HepG2 (cell line): ENCODE data around the gene AK3. TPM values are rescaled to one million over a fixed set of nuclear protein-coding genes. Genes with fewer than 3 reads are reported as not detected.

Experiments
- ARID4A ChIP-seq: sonication (generic); formaldehyde crosslinking; IDR thresholded peaks from 2 replicates; pipeline ENCODE4 v1.5.0; 2020; ENCODE audit warnings: mild to moderate bottlenecking, missing genetic modification reagents, borderline replicate concordance
- ASH2L ChIP-seq: fragments of 300-600, 200-600 bp; sonication (generic); IDR thresholded peaks from 2 replicates; pipeline ENCODE4 v1.7.0; 2017; ENCODE audit warnings: low read depth, mild to moderate bottlenecking, moderate library complexity, mixed read lengths, low read length; ENCODE audit not compliant: insufficient read length
- ATF2 ChIP-seq: sonication (generic); formaldehyde crosslinking; IDR thresholded peaks from 2 replicates; pipeline ENCODE4 v1.4.0; 2020; ENCODE audit warnings: missing genetic modification reagents
- ATRX ChIP-seq: sonication (generic); formaldehyde crosslinking; IDR thresholded peaks from 2 replicates; pipeline ENCODE4 v1.4.0; 2020; ENCODE audit warnings: missing genetic modification reagents, borderline replicate concordance
- CBFB ChIP-seq: sonication (generic); formaldehyde crosslinking; IDR thresholded peaks from 2 replicates; pipeline ENCODE4 v1.4.0; 2020; ENCODE audit warnings: missing genetic modification reagents
- EHMT2 ChIP-seq: fragments of 200-600 bp; sonication (generic); IDR thresholded peaks from 2 replicates; pipeline ENCODE4 v1.7.0; 2017; ENCODE audit warnings: antibody characterized with exemption, low read depth, low read length, borderline replicate concordance
- ELF3 ChIP-seq: IDR thresholded peaks from 2 replicates; pipeline ENCODE4 v1.6.1; 2016; ENCODE audit warnings: missing genetic modification reagents, missing compliant biosample characterization
- EP300 ChIP-seq, 3 experiments: sonication (generic) in 1 of 3; formaldehyde crosslinking in 1 of 3; IDR thresholded peaks; 2 replicates each; pipeline versions ENCODE4 v1.5.1 to v1.6.1; 2011 to 2020; ENCODE audit warnings: low read depth in 2 of 3, low read length in 2 of 3, borderline replicate concordance in 1 of 3, improper control_type of control experiment in 1 of 3, mild to moderate bottlenecking in 1 of 3, missing genetic modification reagents in 1 of 3, moderate library complexity in 1 of 3
- HDAC1 ChIP-seq: sonication (generic); formaldehyde crosslinking; IDR thresholded peaks from 2 replicates; pipeline ENCODE4 v1.5.1; 2020; ENCODE audit warnings: mild to moderate bottlenecking, missing genetic modification reagents
- MAFF ChIP-seq: IDR thresholded peaks from 2 replicates; pipeline ENCODE4 v1.6.1; 2011; ENCODE audit warnings: low read depth, low read length, improper control_type of control experiment
- MIXL1 ChIP-seq: IDR thresholded peaks from 2 replicates; pipeline ENCODE4 v1.6.1; 2016
- POLR2AphosphoS5 ChIP-seq: IDR thresholded peaks from 2 replicates; pipeline ENCODE4 v1.6.1; 2012; ENCODE audit warnings: low read depth, low read length
- PPARG ChIP-seq: conservative IDR thresholded peaks from 2 replicates; pipeline ENCODE4 v1.6.1; 2016; ENCODE audit warnings: missing biosample characterization, missing genetic modification reagents
- SAP130 ChIP-seq: IDR thresholded peaks from 2 replicates; pipeline ENCODE4 v1.6.1; 2016; ENCODE audit warnings: low read depth
- SMYD3 ChIP-seq: sonication (generic); formaldehyde crosslinking; IDR thresholded peaks from 2 replicates; pipeline ENCODE4 v1.8.1; 2023; ENCODE audit warnings: mild to moderate bottlenecking, missing genetic modification reagents
- TFDP1 ChIP-seq: IDR thresholded peaks from 2 replicates; pipeline ENCODE4 v1.6.1; 2016; ENCODE audit warnings: missing compliant biosample characterization, missing genetic modification reagents, borderline replicate concordance
- ZFP1 ChIP-seq: IDR thresholded peaks from 2 replicates; pipeline ENCODE4 v1.6.1; 2016
- ZNF10 ChIP-seq: sonication (generic); formaldehyde crosslinking; IDR thresholded peaks from 2 replicates; pipeline ENCODE4 v1.4.0; 2020; ENCODE audit warnings: mild to moderate bottlenecking, low read depth, missing genetic modification reagents, borderline replicate concordance
- ZNF121 ChIP-seq: sonication (generic); formaldehyde crosslinking; IDR thresholded peaks from 2 replicates; pipeline ENCODE4 v1.5.0; 2020; ENCODE audit warnings: mild to moderate bottlenecking, missing genetic modification reagents
- ZNF24 ChIP-seq: fragments of 450-650 bp; IDR thresholded peaks from 2 replicates; pipeline ENCODE4 v1.6.1; 2017; ENCODE audit warnings: antibody characterized with exemption, mild to moderate bottlenecking
- ZNF747 ChIP-seq: sonication (generic); formaldehyde crosslinking; IDR thresholded peaks from 2 replicates; pipeline ENCODE4 v1.8.1; 2023; ENCODE audit warnings: missing genetic modification reagents, mild to moderate bottlenecking, borderline replicate concordance
- ZNF792 ChIP-seq: IDR thresholded peaks from 2 replicates; pipeline ENCODE4 v1.6.1; 2016
- ZNF850 ChIP-seq: sonication (generic); formaldehyde crosslinking; conservative IDR thresholded peaks from 2 replicates; pipeline ENCODE4 v1.9.0; 2021; ENCODE audit warnings: mild to moderate bottlenecking, missing genetic modification reagents
- polyA plus RNA-seq, 8 experiments: library from polyadenylated mRNA; depleted of rRNA in 3 of 8; stranded (reverse) in 7 of 8; unstranded in 1 of 8; fragments of >200 nt; fragmentation: Illumina TruSeq in 4 of 8; extraction: Trizol in 4 of 8; gene quantifications; 2 replicates each; pipeline versions ENCODE4 v1.2.1 to v1.2.3, GENCODE V29; 2011 to 2016; ENCODE audit warnings: low read depth in 4 of 8, missing spikeins in 1 of 8, mixed read lengths in 1 of 8; ENCODE audit not compliant: insufficient read depth in 1 of 8
- total RNA-seq, 5 experiments: library from RNA; depleted of rRNA; stranded (reverse); fragments of >200 nt; fragmentation: Illumina TruSeq; extraction: Trizol; gene quantifications; 2 replicates each; pipeline ENCODE4 v1.2.3, GENCODE V29; 2016; ENCODE audit warnings: low read depth in 1 of 5
- TF ChIP-seq, protein P1 (sequence below): sonication (generic); formaldehyde crosslinking; IDR thresholded peaks from 2 replicates; pipeline ENCODE4 v1.5.0; 2020; ENCODE audit warnings: missing genetic modification reagents, mild to moderate bottlenecking, borderline replicate concordance

Gene AK3
- total and polyA plus RNA-seq, 2 of the 13 experiments (the other 11 are each of a cell fraction or from before 2014, with no cell fraction given): 76.8 to 109 TPM

DNA sequence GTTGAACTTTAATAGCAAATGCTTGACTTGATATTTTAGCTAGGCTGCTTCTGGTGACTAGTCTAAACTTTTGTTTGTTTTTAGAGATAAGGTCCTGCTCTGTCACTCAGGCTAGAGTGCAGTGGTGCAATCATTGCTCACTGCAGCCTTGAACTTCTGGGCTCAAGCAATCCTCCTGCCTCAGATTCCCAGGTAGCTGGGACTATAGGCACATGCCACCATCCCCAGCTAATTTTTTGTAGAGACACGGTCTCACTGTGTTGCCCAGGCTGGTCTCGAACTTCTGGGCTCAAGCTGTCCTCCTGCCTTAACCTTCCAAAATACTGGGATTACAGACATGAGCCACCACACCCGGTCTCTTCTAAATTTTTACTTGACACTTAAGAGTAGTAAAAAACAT lies 40.9 kb downstream of the AK3 start (continued):
- TF ChIP-seq ZFP1 (CRISPR knock-in tag) (peak; percentile 86; the same call in 1 of the 2 replicates), MIXL1 (peak; percentile 78), ZNF792 (CRISPR knock-in tag) (peak; percentile 74; the same call in 1 of the 2 replicates), EP300 (IDR thresholded peaks at IDR 0.05; ENCODE audit: low read depth in 2 of 2, low read length in 2 of 2) (peak; percentile 65 to 77; a peak in 3 of 4 replicates), EP300 (CRISPR knock-in tag; IDR thresholded peaks at IDR 0.05; ENCODE audit: borderline replicate concordance) (peak; percentile 79), MAFF (0 out of 2 replicates have a peak, but pooled peaks have one; percentile 3), ZNF121 (CRISPR knock-in tag) (peak; percentile 95), ZNF10 (CRISPR knock-in tag) (no peak), EHMT2 (no peak), ZNF747 (CRISPR knock-in tag) (no peak), POLR2AphosphoS5 (no peak), SMYD3 (no peak), CBFB (CRISPR knock-in tag) (0 out of 2 replicates have a peak, but pooled peaks have one; percentile 27), ATRX (CRISPR knock-in tag) (no peak), SAP130 (CRISPR knock-in tag) (peak; percentile 85), ARID4A (peak; percentile 58; the same call in 1 of the 2 replicates), ATF2 (CRISPR knock-in tag) (peak; percentile 80), ELF3 (CRISPR knock-in tag) (peak; percentile 35; the same call in 1 of the 2 replicates), PPARG (CRISPR knock-in tag) (0 out of 2 replicates have a peak, but pooled peaks have one; percentile 43), ZNF24 (no peak), ASH2L (peak; percentile 27), HDAC1 (CRISPR knock-in tag) (peak; percentile 75), TFDP1 (CRISPR knock-in tag) (0 out of 2 replicates have a peak, but pooled peaks have one; percentile 16), ZNF850 (CRISPR knock-in tag) (no peak)
- TF ChIP-seq, protein P1, sequence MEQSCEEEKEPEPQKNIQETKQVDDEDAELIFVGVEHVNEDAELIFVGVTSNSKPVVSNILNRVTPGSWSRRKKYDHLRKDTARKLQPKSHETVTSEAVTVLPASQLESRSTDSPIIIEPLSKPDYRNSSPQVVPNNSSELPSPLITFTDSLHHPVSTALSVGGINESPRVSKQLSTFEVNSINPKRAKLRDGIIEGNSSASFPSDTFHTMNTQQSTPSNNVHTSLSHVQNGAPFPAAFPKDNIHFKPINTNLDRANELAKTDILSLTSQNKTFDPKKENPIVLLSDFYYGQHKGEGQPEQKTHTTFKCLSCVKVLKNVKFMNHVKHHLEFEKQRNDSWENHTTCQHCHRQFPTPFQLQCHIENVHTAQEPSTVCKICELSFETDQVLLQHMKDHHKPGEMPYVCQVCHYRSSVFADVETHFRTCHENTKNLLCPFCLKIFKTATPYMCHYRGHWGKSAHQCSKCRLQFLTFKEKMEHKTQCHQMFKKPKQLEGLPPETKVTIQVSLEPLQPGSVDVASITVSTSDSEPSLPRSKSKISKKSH (CRISPR knock-in tag): no peak
